Activated T-helper 1 cell treated with anti-CD3 and anti-CD28 coated beads, Interleukin-12 subunit alpha, Interleukin-12 subunit beta, Interleukin-2, Interleukin-4 antibody, amounts not matched to agents 30 ng/mL and 10 ng/mL and 1 ng/mL, durations not matched to agents 14 hours and 24 hours and 36 hours (primary cell): ENCODE results near the gene PIP4K2A. TPM values are rescaled to one million over a fixed set of nuclear protein-coding genes. Genes with fewer than 3 reads are reported as not detected.
"Not testable (repeated sequence)": the region's sequence is repeated elsewhere in the genome, so short reads cannot be mapped to it uniquely, and the experiment has no call there.

Experiments
- DNase-seq: peaks from one replicate; pipeline ENCODE4 v3.0.0; 2021; ENCODE audit warnings: low spot score
- H3K27ac Mint-ChIP-seq: one replicate; pipeline ENCODE4 v1.8.0; 2021; ENCODE audit warnings: mild to moderate bottlenecking, mixed read lengths
- H3K27me3 Mint-ChIP-seq: one replicate; pipeline ENCODE4 v1.8.0; 2022; ENCODE audit warnings: mild to moderate bottlenecking, moderate library complexity, mixed read lengths; ENCODE audit not compliant: insufficient read depth
- H3K36me3 Mint-ChIP-seq: one replicate; pipeline ENCODE4 v1.8.0; 2021; ENCODE audit warnings: low read depth, mixed read lengths
- H3K4me1 Mint-ChIP-seq: one replicate; pipeline ENCODE4 v1.8.0; 2021; ENCODE audit warnings: low read depth, mixed read lengths
- H3K4me3 Mint-ChIP-seq: one replicate; pipeline ENCODE4 v1.8.0; 2021; ENCODE audit warnings: mild to moderate bottlenecking, moderate library complexity, mixed read lengths
- H3K9me3 Mint-ChIP-seq: one replicate; pipeline ENCODE4 v1.8.0; 2021; ENCODE audit warnings: mixed read lengths
- intact Hi-C: fragments of 100-400 bp; cut with micrococcal nuclease; formaldehyde crosslinking; loops from one replicate; pipeline ENCODE4 v1.15.1; 2024
- total RNA-seq: library from RNA; stranded (reverse); gene quantifications from 2 replicates; pipeline ENCODE4 v1.2.3, GENCODE V29; 2022

PIP4K2A gene
- total RNA-seq: 92.7 and 104 TPM in 2 replicates

- H3K4me1 Mint-ChIP-seq: peaks cover 39% of the 10 kb centered on the region
- H3K9me3 Mint-ChIP-seq: no peaks in the 10 kb centered on the region
- peaks cover 1% of the 10 kb centered on the region for H3K36me3 Mint-ChIP-seq
- intact Hi-C loops: loop anchor here (1.0 to 10.0 kb wide), 9 partner anchors 84 to 1190 kb away; partner anchors contain the start of genes BMI1, DNAJC1 and SKIDA1
- peak; percentile 72 for DNase-seq
- H3K4me3 Mint-ChIP-seq: peak within 1 kb of the TSS; percentile 88
- H3K27ac Mint-ChIP-seq: peak within 1 kb of the TSS; percentile 85
- no peaks in the 10 kb centered on the region for H3K27me3 Mint-ChIP-seq
Observed at GRCh38 chr10:22714479-22715289, at the start of gene PIP4K2A. Gene PIP4K2A (minus strand): TSS chr10:22714578. CDS start chr10:22714326, 252 bp downstream.

GRCh38 chr10:22761569-22762220, 47.3 kb upstream of the PIP4K2A start:
- DNase-seq: no peak
- Mint-ChIP-seq H3K9me3 (no peaks in the 10 kb centered on the region), H3K4me3 (no peak overlapping the region), H3K4me1 (no peaks in the 10 kb centered on the region), H3K27ac (no peak overlapping the region), H3K27me3 (peaks cover 18% of the 10 kb centered on the region), H3K36me3 (no peaks in the 10 kb centered on the region)
- intact Hi-C loops: no loop called here

GRCh38 chr10:22760025-22760424, 45.6 kb upstream of the PIP4K2A start:
- H3K27me3 Mint-ChIP-seq: peaks cover 18% of the 10 kb centered on the region
- no peaks in the 10 kb centered on the region for H3K36me3 Mint-ChIP-seq
- no peak overlapping the region for H3K27ac Mint-ChIP-seq
- no peaks in the 10 kb centered on the region for H3K9me3 Mint-ChIP-seq
- H3K4me1 Mint-ChIP-seq: no peaks in the 10 kb centered on the region
- intact Hi-C loops: no loop called here
- no peak for DNase-seq
- H3K4me3 Mint-ChIP-seq: no peak overlapping the region

- Mint-ChIP-seq H3K4me3 (no peak overlapping the region), H3K27me3 (peaks cover 18% of the 10 kb centered on the region), H3K9me3 (no peaks in the 10 kb centered on the region), H3K36me3 (no peaks in the 10 kb centered on the region), H3K27ac (no peak overlapping the region), H3K4me1 (no peaks in the 10 kb centered on the region)
- intact Hi-C loops: no loop called here
- DNase-seq: no peak
Observed at GRCh38 chr10:22758867-22759266, 44.5 kb upstream of the PIP4K2A start.

GRCh38 chr10:22754296-22754695, 39.9 kb upstream of the PIP4K2A start:
- H3K9me3 Mint-ChIP-seq: no peaks in the 10 kb centered on the region
- H3K27ac Mint-ChIP-seq: no peak overlapping the region
- no peak overlapping the region for H3K4me3 Mint-ChIP-seq
- peaks cover 8% of the 10 kb centered on the region for H3K4me1 Mint-ChIP-seq
- intact Hi-C loops: no loop called here
- H3K36me3 Mint-ChIP-seq: no peaks in the 10 kb centered on the region
- H3K27me3 Mint-ChIP-seq: peaks cover 2% of the 10 kb centered on the region
- no peak for DNase-seq

- H3K27ac Mint-ChIP-seq: no peak overlapping the region
- intact Hi-C loops: no loop called here
- no peaks in the 10 kb centered on the region for H3K9me3 Mint-ChIP-seq
- peaks cover 2% of the 10 kb centered on the region for H3K27me3 Mint-ChIP-seq
- DNase-seq: no peak
- no peaks in the 10 kb centered on the region for H3K36me3 Mint-ChIP-seq
- no peak overlapping the region for H3K4me3 Mint-ChIP-seq
- H3K4me1 Mint-ChIP-seq: peaks cover 8% of the 10 kb centered on the region
Observed at GRCh38 chr10:22753786-22754185, 39.4 kb upstream of the PIP4K2A start.

GRCh38 chr10:22752272-22752889, 38.0 kb upstream of the PIP4K2A start:
- DNase-seq: no peak
- Mint-ChIP-seq H3K4me3 (no peak overlapping the region), H3K27ac (no peak overlapping the region), H3K36me3 (no peaks in the 10 kb centered on the region), H3K27me3 (no peaks in the 10 kb centered on the region), H3K9me3 (no peaks in the 10 kb centered on the region), H3K4me1 (peaks cover 8% of the 10 kb centered on the region)
- intact Hi-C loops: no loop called here

- H3K27me3 Mint-ChIP-seq: no peaks in the 10 kb centered on the region
- no peak overlapping the region for H3K4me3 Mint-ChIP-seq
- H3K36me3 Mint-ChIP-seq: no peaks in the 10 kb centered on the region
- DNase-seq: no peak
- H3K9me3 Mint-ChIP-seq: no peaks in the 10 kb centered on the region
- H3K4me1 Mint-ChIP-seq: peaks cover 8% of the 10 kb centered on the region
- H3K27ac Mint-ChIP-seq: no peak overlapping the region
- intact Hi-C loops: no loop called here
Observed at GRCh38 chr10:22750131-22750530, 35.8 kb upstream of the PIP4K2A start.

GRCh38 chr10:22744858-22745257, 30.5 kb upstream of the PIP4K2A start:
- H3K9me3 Mint-ChIP-seq, H3K27me3 Mint-ChIP-seq, H3K4me3 Mint-ChIP-seq, H3K4me1 Mint-ChIP-seq, H3K27ac Mint-ChIP-seq, DNase-seq, H3K36me3 Mint-ChIP-seq, intact Hi-C loops: not testable (repeated sequence)

- Mint-ChIP-seq H3K36me3 (peaks cover 3% of the 10 kb centered on the region), H3K4me3 (no peak overlapping the region), H3K27ac (no peak overlapping the region), H3K9me3 (peaks cover 4% of the 10 kb centered on the region), H3K27me3 (peaks cover 7% of the 10 kb centered on the region), H3K4me1 (no peaks in the 10 kb centered on the region)
- intact Hi-C loops: no loop called here
- no peak for DNase-seq
Observed at GRCh38 chr10:22742678-22743077, 28.3 kb upstream of the PIP4K2A start.

- H3K9me3 Mint-ChIP-seq, H3K4me1 Mint-ChIP-seq, H3K4me3 Mint-ChIP-seq, DNase-seq, H3K36me3 Mint-ChIP-seq, H3K27me3 Mint-ChIP-seq, intact Hi-C loops, H3K27ac Mint-ChIP-seq: not testable (repeated sequence)
Observed at GRCh38 chr10:22741631-22742030, 27.3 kb upstream of the PIP4K2A start.

- intact Hi-C loops: no loop called here
Observed at GRCh38 chr10:22740180-22740579, 25.8 kb upstream of the PIP4K2A start.

GRCh38 chr10:22737587-22737986, 23.2 kb upstream of the PIP4K2A start:
- DNase-seq: no peak
- intact Hi-C loops: no loop called here
- peaks cover 4% of the 10 kb centered on the region for H3K9me3 Mint-ChIP-seq
- H3K27me3 Mint-ChIP-seq: peaks cover 8% of the 10 kb centered on the region
- no peak overlapping the region for H3K27ac Mint-ChIP-seq
- no peak overlapping the region for H3K4me3 Mint-ChIP-seq
- H3K36me3 Mint-ChIP-seq: peaks cover 3% of the 10 kb centered on the region
- no peaks in the 10 kb centered on the region for H3K4me1 Mint-ChIP-seq

More at GRCh38 chr10:22740180-22740579, 25.8 kb upstream of the PIP4K2A start:
- no peak for DNase-seq
- no peak overlapping the region for H3K4me3 Mint-ChIP-seq
- no peak overlapping the region for H3K27ac Mint-ChIP-seq
- H3K4me1 Mint-ChIP-seq: no peaks in the 10 kb centered on the region
- peaks cover 4% of the 10 kb centered on the region for H3K9me3 Mint-ChIP-seq
- peaks cover 9% of the 10 kb centered on the region for H3K27me3 Mint-ChIP-seq
- peaks cover 3% of the 10 kb centered on the region for H3K36me3 Mint-ChIP-seq
